ENCODE data around the gene MECP2. TPM values are rescaled to one million over a fixed set of nuclear protein-coding genes. Genes with fewer than 3 reads are reported as not detected.

Gene MECP2
- total and polyA plus RNA-seq, 2 donors (not counting 1 experiment from before 2014, with no cell fraction given), result 11.5 to 24.9 TPM

DNA sequence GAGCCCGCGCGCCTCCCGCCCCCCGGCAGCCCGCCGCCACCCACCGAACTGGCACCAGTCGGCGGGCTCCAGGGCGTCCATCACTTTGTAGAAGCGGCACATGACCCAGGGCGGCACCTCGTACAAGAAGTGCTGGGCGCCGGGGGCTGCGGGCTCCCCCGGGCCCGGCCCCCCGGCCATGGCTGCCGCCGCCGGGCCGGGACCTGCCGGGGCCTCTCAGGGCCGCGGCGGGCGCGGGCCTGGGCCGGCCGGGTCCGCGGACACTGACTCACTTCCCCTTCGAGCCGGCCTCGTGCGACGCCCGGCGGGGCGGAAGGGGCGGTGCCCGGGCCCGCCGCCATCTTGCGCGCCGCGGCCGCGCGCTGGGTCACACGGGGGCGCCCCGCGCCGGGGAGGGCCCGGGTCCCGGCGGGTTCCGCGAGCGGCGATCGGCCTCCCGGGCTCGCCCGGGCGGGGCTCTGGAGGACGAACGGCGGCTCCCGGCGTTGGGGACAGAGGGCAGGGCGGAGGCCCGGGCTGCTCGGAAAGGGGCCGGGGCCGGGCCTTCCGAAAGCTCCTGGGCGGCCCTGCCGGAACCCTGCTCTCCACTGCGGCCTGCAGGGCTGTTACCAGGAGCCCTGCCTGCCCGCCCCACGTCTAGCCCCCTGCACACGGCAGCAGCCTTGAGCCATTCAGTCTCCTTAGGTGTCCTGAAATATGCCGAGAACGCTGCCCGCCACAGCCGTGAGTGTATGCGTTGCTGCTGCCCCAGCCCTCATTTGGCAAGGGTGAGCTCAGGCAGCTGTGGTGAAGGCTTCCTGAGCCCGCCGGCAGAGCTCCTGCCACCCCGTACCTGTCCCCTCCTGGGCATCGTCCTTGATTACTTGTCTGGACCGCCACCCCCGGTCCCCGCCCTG is 77.6 kb downstream of the MECP2 start, which contains the start of gene IRAK1:
IRAK1 (minus strand) TSS at position 270 of the 896 bp plus-strand sequence; CDS start at position 180, 90 bp downstream.
- Histone ChIP-seq H3K36me3 (ENCODE audit: control insufficient read depth, insufficient read depth, low read length) (peaks cover 9% of the 10 kb centered on the region), H3K27me3 (ENCODE audit: control insufficient read depth, insufficient read depth, low read length) (no peaks in the 10 kb centered on the region), H3K79me2 (ENCODE audit: control insufficient read depth, insufficient read depth, low read length) (peaks cover 14% of the 10 kb centered on the region), H3K4me2 (ENCODE audit: extremely low read depth, insufficient read depth, low read length) (peak within 1 kb of the TSS; percentile 75), H4K20me1 (ENCODE audit: control insufficient read depth, extremely low read depth, insufficient read depth, low read length) (no peaks in the 10 kb centered on the region), H3K9me3 (ENCODE audit: control insufficient read depth, insufficient read depth, low read depth, low read length) (no peaks in the 10 kb centered on the region), H3K27ac (ENCODE audit: insufficient read depth, low read length) (peak within 1 kb of the TSS; percentile 77), H2AFZ (ENCODE audit: low read length) (no peak within 1 kb of the TSS), H3K9ac (ENCODE audit: insufficient read depth, low read length) (peak within 1 kb of the TSS; percentile 73), H3K4me1 (ENCODE audit: control insufficient read depth, extremely low read depth, insufficient read depth, low read length) (peaks cover 4% of the 10 kb centered on the region), H3K4me3 (replicated peaks in 1 of 4; ENCODE audit: control extremely low read depth in 1 of 4, insufficient read depth in 1 of 4, low read depth in 3 of 4, low read length in 4 of 4) (peak within 1 kb of the TSS; percentile 44 to 58 (median 56))
- TF ChIP-seq EZH2 (IDR thresholded peaks at IDR 0.05; ENCODE audit: low read length, missing control alignments), result no peak
- TF ChIP-seq, protein P1, sequence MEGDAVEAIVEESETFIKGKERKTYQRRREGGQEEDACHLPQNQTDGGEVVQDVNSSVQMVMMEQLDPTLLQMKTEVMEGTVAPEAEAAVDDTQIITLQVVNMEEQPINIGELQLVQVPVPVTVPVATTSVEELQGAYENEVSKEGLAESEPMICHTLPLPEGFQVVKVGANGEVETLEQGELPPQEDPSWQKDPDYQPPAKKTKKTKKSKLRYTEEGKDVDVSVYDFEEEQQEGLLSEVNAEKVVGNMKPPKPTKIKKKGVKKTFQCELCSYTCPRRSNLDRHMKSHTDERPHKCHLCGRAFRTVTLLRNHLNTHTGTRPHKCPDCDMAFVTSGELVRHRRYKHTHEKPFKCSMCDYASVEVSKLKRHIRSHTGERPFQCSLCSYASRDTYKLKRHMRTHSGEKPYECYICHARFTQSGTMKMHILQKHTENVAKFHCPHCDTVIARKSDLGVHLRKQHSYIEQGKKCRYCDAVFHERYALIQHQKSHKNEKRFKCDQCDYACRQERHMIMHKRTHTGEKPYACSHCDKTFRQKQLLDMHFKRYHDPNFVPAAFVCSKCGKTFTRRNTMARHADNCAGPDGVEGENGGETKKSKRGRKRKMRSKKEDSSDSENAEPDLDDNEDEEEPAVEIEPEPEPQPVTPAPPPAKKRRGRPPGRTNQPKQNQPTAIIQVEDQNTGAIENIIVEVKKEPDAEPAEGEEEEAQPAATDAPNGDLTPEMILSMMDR (conservative IDR thresholded peaks at IDR 0.05 in 1 of 2, IDR thresholded peaks at IDR 0.05 in 1 of 2; ENCODE audit: low read depth in 1 of 2, low read length in 2 of 2), result no peak
- DNase-seq (ENCODE audit: low read depth in 2 of 2), result peak; percentile 52 to 57

DNA sequence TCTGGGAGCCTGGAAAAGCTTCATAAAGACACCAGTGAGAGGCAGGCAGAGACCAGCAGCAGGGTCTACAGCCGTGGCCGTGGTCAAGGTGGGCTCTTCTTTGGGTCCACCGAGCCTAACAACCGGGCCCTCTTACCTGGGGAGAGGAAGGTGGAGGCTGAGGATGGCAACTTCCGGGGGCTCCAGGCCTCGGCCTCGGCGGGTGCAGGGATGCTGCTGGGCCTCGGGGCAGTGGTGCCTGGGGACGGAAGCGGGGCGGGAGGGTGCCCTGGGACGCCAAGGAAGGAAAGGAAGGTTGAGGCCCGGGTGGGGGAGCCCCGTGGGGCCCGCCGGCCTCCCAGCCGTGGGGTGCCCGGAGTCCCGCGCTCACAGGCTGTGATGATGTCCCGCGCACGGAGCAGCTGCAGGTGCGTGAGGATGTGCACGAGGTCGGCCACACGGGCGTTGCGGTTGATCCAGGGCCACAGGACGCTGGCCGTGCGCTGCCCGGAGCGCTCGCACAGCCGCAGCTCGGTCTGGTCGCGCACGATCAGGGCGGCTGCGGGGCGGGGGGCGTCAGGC is 78.4 kb downstream of the MECP2 start:
- Histone ChIP-seq H4K20me1 (ENCODE audit: control insufficient read depth, extremely low read depth, insufficient read depth, low read length) (no peaks in the 10 kb centered on the region), H3K4me1 (ENCODE audit: control insufficient read depth, extremely low read depth, insufficient read depth, low read length) (peaks cover 4% of the 10 kb centered on the region), H3K9ac (ENCODE audit: insufficient read depth, low read length) (peak overlapping the region; percentile 73), H3K9me3 (ENCODE audit: control insufficient read depth, insufficient read depth, low read depth, low read length) (no peaks in the 10 kb centered on the region), H3K27me3 (ENCODE audit: control insufficient read depth, insufficient read depth, low read length) (no peaks in the 10 kb centered on the region), H3K36me3 (ENCODE audit: control insufficient read depth, insufficient read depth, low read length) (peaks cover 9% of the 10 kb centered on the region), H2AFZ (ENCODE audit: low read length) (no peak overlapping the region), H3K27ac (ENCODE audit: insufficient read depth, low read length) (peak overlapping the region; percentile 75), H3K79me2 (ENCODE audit: control insufficient read depth, insufficient read depth, low read length) (peaks cover 14% of the 10 kb centered on the region), H3K4me2 (ENCODE audit: extremely low read depth, insufficient read depth, low read length) (peak overlapping the region; percentile 75), H3K4me3 (replicated peaks in 1 of 4; ENCODE audit: control extremely low read depth in 1 of 4, insufficient read depth in 1 of 4, low read depth in 3 of 4, low read length in 4 of 4) (peak overlapping the region; percentile 44 to 58 (median 56))
- no peak for DNase-seq (ENCODE audit: low read depth in 2 of 2)
- TF ChIP-seq EZH2 (IDR thresholded peaks at IDR 0.05; ENCODE audit: low read length, missing control alignments), result no peak
- TF ChIP-seq, protein P1 (conservative IDR thresholded peaks at IDR 0.05 in 1 of 2, IDR thresholded peaks at IDR 0.05 in 1 of 2; ENCODE audit: low read depth in 1 of 2, low read length in 2 of 2), result no peak

DNA sequence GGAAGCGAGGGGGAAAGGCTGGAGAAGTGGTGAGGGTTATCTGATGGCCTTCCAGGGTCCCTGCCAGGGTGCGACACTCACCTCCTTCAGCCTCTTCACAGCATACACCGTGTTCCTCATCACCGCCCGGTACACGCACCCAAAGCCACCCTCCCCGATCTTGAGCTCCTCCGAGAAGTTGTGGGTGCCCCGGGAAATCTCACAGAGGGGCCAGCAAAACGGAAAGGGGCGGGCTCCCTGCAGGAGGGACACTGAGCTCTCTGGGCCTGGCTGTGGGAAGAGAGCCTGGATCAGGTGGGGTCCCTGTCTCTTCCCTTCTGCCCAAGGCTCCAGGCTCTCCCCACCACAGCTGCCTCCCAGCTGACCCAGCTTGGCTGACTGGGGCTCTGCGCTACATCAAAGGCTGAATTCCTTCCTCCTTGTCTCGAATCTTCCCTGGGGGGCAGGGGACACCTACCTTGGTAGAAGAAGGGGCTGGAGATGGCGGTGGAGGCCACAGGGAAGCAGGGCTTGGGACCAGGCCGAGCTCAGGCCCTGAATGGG is 78.9 kb downstream of the MECP2 start:
- peak overlapping the region; percentile 44 to 58 (median 56) for H3K4me3 ChIP-seq (replicated peaks in 1 of 4; ENCODE audit: control extremely low read depth in 1 of 4, insufficient read depth in 1 of 4, low read depth in 3 of 4, low read length in 4 of 4)

More for the DNA sequence above, 78.9 kb downstream of the MECP2 start:
- TF ChIP-seq EZH2 (IDR thresholded peaks at IDR 0.05; ENCODE audit: low read length, missing control alignments), result no peak
- TF ChIP-seq, protein P1 (conservative IDR thresholded peaks at IDR 0.05 in 1 of 2, IDR thresholded peaks at IDR 0.05 in 1 of 2; ENCODE audit: low read depth in 1 of 2, low read length in 2 of 2), result no peak
- Histone ChIP-seq H3K27ac (ENCODE audit: insufficient read depth, low read length) (peak overlapping the region; percentile 75), H3K36me3 (ENCODE audit: control insufficient read depth, insufficient read depth, low read length) (peaks cover 9% of the 10 kb centered on the region), H3K9me3 (ENCODE audit: control insufficient read depth, insufficient read depth, low read depth, low read length) (no peaks in the 10 kb centered on the region), H3K4me1 (ENCODE audit: control insufficient read depth, extremely low read depth, insufficient read depth, low read length) (peaks cover 3% of the 10 kb centered on the region), H4K20me1 (ENCODE audit: control insufficient read depth, extremely low read depth, insufficient read depth, low read length) (no peaks in the 10 kb centered on the region), H3K27me3 (ENCODE audit: control insufficient read depth, insufficient read depth, low read length) (no peaks in the 10 kb centered on the region), H3K79me2 (ENCODE audit: control insufficient read depth, insufficient read depth, low read length) (peaks cover 14% of the 10 kb centered on the region), H3K4me2 (ENCODE audit: extremely low read depth, insufficient read depth, low read length) (peak overlapping the region; percentile 75), H3K9ac (ENCODE audit: insufficient read depth, low read length) (peak overlapping the region; percentile 73), H2AFZ (ENCODE audit: low read length) (no peak overlapping the region)
- DNase-seq (ENCODE audit: low read depth in 2 of 2), result no peak

All from fibroblast of lung (primary cell).